IPS-20b (cell line): ENCODE results near the gene TDRD7.
"Not testable (repeated sequence)": the region's sequence is repeated elsewhere in the genome, so short reads cannot be mapped to it uniquely, and the experiment has no call there.

Source experiments
- H3K27ac ChIP-seq: one replicate; pipeline ENCODE4 v1.5.1; 2013; ENCODE audit warnings: low read length
- H3K27me3 ChIP-seq: 2 replicates; pipeline ENCODE4 v1.6.1; 2013; ENCODE audit warnings: mild to moderate bottlenecking, low read length, inconsistent platforms; ENCODE audit not compliant: insufficient read depth
- H3K36me3 ChIP-seq: 2 replicates; pipeline ENCODE4 v1.6.1; 2013; ENCODE audit warnings: low read depth, mild to moderate bottlenecking, inconsistent platforms, low read length, moderate library complexity; ENCODE audit not compliant: insufficient read depth
- H3K4me1 ChIP-seq: 2 replicates; pipeline ENCODE4 v1.6.1; 2013; ENCODE audit warnings: mild to moderate bottlenecking, control low read depth, inconsistent platforms, low read length, moderate library complexity; ENCODE audit not compliant: insufficient read depth
- H3K4me3 ChIP-seq: 2 replicates; pipeline ENCODE4 v1.5.1; 2013; ENCODE audit warnings: mild to moderate bottlenecking, low read length, inconsistent platforms
- H3K9ac ChIP-seq: 2 replicates; pipeline ENCODE4 v1.6.1; 2013; ENCODE audit warnings: low read depth, mild to moderate bottlenecking, inconsistent platforms, low read length, moderate library complexity
- H3K9me3 ChIP-seq: 2 replicates; pipeline ENCODE4 v1.6.1; 2013; ENCODE audit warnings: mild to moderate bottlenecking, low read depth, low read length, inconsistent platforms; ENCODE audit not compliant: insufficient read depth

Gene TDRD7

GRCh38 chr9:97484134-97484533, 72.2 kb downstream of the TDRD7 start:
- H3K9me3 ChIP-seq: no peaks in the 10 kb centered on the region
- H3K4me3 ChIP-seq: no peak overlapping the region

GRCh38 chr9:97487107-97487506, 75.2 kb downstream of the TDRD7 start:
- Histone ChIP-seq H3K27me3 (no peaks in the 10 kb centered on the region), H3K4me1 (no peaks in the 10 kb centered on the region), H3K9me3 (no peaks in the 10 kb centered on the region), H3K9ac (no peak overlapping the region), H3K27ac (no peak overlapping the region), H3K4me3 (no peak overlapping the region), H3K36me3 (no peaks in the 10 kb centered on the region)

More at GRCh38 chr9:97484134-97484533, 72.2 kb downstream of the TDRD7 start:
- Histone ChIP-seq H3K36me3 (no peaks in the 10 kb centered on the region), H3K4me1 (no peaks in the 10 kb centered on the region), H3K27me3 (no peaks in the 10 kb centered on the region), H3K27ac (no peak overlapping the region), H3K9ac (no peak overlapping the region)

GRCh38 chr9:97487861-97488260, 76.0 kb downstream of the TDRD7 start:
- Histone ChIP-seq H3K27me3 (no peaks in the 10 kb centered on the region), H3K36me3 (no peaks in the 10 kb centered on the region), H3K9ac (no peak overlapping the region), H3K4me1 (no peaks in the 10 kb centered on the region), H3K4me3 (no peak overlapping the region), H3K9me3 (no peaks in the 10 kb centered on the region), H3K27ac (no peak overlapping the region)

GRCh38 chr9:97491216-97491999, 79.5 kb downstream of the TDRD7 start:
- Histone ChIP-seq H3K27ac (no peak overlapping the region), H3K9me3 (no peaks in the 10 kb centered on the region), H3K27me3 (no peaks in the 10 kb centered on the region), H3K36me3 (no peaks in the 10 kb centered on the region), H3K4me3 (no peak overlapping the region), H3K4me1 (no peaks in the 10 kb centered on the region), H3K9ac (no peak overlapping the region)

- H3K4me1 ChIP-seq, H3K27ac ChIP-seq, H3K36me3 ChIP-seq, H3K9me3 ChIP-seq, H3K4me3 ChIP-seq, H3K9ac ChIP-seq: not testable (repeated sequence)
- peaks cover 38% of the 10 kb centered on the region for H3K27me3 ChIP-seq
Observed at GRCh38 chr9:97497558-97498375, 85.9 kb downstream of the TDRD7 start.

GRCh38 chr9:97498846-97499245, 87.0 kb downstream of the TDRD7 start:
- H3K4me3 ChIP-seq, H3K9ac ChIP-seq, H3K9me3 ChIP-seq, H3K36me3 ChIP-seq, H3K4me1 ChIP-seq, H3K27ac ChIP-seq: not testable (repeated sequence)
- H3K27me3 ChIP-seq: peaks cover 49% of the 10 kb centered on the region

GRCh38 chr9:97500263-97500662, 88.4 kb downstream of the TDRD7 start:
- no peaks in the 10 kb centered on the region; the same call in 1 of the 2 replicates for H3K4me1 ChIP-seq
- H3K27ac ChIP-seq: no peak overlapping the region
- H3K9me3 ChIP-seq: no peaks in the 10 kb centered on the region
- peaks cover 63% of the 10 kb centered on the region for H3K27me3 ChIP-seq
- no peaks in the 10 kb centered on the region for H3K36me3 ChIP-seq
- H3K4me3 ChIP-seq: no peak overlapping the region
- no peak overlapping the region for H3K9ac ChIP-seq

- Histone ChIP-seq H3K27me3 (peaks cover 68% of the 10 kb centered on the region), H3K9ac (no peak overlapping the region)
Observed at GRCh38 chr9:97500765-97501176, 88.9 kb downstream of the TDRD7 start.

GRCh38 chr9:97501177-97501971, 89.5 kb downstream of the TDRD7 start, which contains the start of gene TMOD1:
Gene TMOD1, plus strand, starts transcription at chr9:97501666. Its CDS starts 22,523 bp downstream, at chr9:97524189.
- H3K36me3 ChIP-seq: no peaks in the 10 kb centered on the region
- H3K4me1 ChIP-seq: no peaks in the 10 kb centered on the region; the same call in 1 of the 2 replicates
- no peak within 1 kb of the TSS for H3K9ac ChIP-seq
- H3K27ac ChIP-seq: no peak within 1 kb of the TSS
- peak within 1 kb of the TSS; percentile 78 for H3K4me3 ChIP-seq
- peaks cover 74% of the 10 kb centered on the region for H3K27me3 ChIP-seq
- no peaks in the 10 kb centered on the region for H3K9me3 ChIP-seq

More at GRCh38 chr9:97500765-97501176, 88.9 kb downstream of the TDRD7 start:
- no peaks in the 10 kb centered on the region; the same call in 1 of the 2 replicates for H3K4me1 ChIP-seq
- H3K27ac ChIP-seq: no peak overlapping the region
- H3K4me3 ChIP-seq: peak overlapping the region; percentile 65
- H3K36me3 ChIP-seq: no peaks in the 10 kb centered on the region
- no peaks in the 10 kb centered on the region for H3K9me3 ChIP-seq

- Histone ChIP-seq H3K9ac (no peak overlapping the region), H3K4me3 (peak overlapping the region; percentile 78), H3K27ac (no peak overlapping the region), H3K4me1 (no peaks in the 10 kb centered on the region; the same call in 1 of the 2 replicates), H3K9me3 (no peaks in the 10 kb centered on the region), H3K27me3 (peaks cover 79% of the 10 kb centered on the region), H3K36me3 (no peaks in the 10 kb centered on the region)
Observed at GRCh38 chr9:97501972-97502221, 90.0 kb downstream of the TDRD7 start.

- H3K27me3 ChIP-seq: peaks cover 83% of the 10 kb centered on the region
- H3K4me3 ChIP-seq: peak overlapping the region; percentile 78
- no peak overlapping the region for H3K27ac ChIP-seq
- no peaks in the 10 kb centered on the region for H3K9me3 ChIP-seq
- H3K36me3 ChIP-seq: no peaks in the 10 kb centered on the region
- peak overlapping the region; percentile 47; the same call in 1 of the 2 replicates for H3K9ac ChIP-seq
- H3K4me1 ChIP-seq: no peaks in the 10 kb centered on the region; the same call in 1 of the 2 replicates
Observed at GRCh38 chr9:97502222-97502983, 90.5 kb downstream of the TDRD7 start.
